SH-SY5Y (cell line): ENCODE measurements around the gene TCF23.

Source experiments
- GATA2 ChIP-seq: IDR thresholded peaks from 2 replicates; pipeline ENCODE4 v1.6.1; 2011; ENCODE audit warnings: mild to moderate bottlenecking, low read depth, low read length
- GATA3 ChIP-seq: IDR thresholded peaks from 2 replicates; pipeline ENCODE4 v1.6.1; 2011; ENCODE audit warnings: low read depth, mild to moderate bottlenecking, low read length, moderate library complexity

- TF ChIP-seq GATA2 (no peak), GATA3 (no peak)
Observed at GRCh38 chr2:27174638-27175037, 25.8 kb downstream of the TCF23 start.
